A673 (cell line): Measurements from ENCODE around the gene APOL2.

Experiments used
- CTCF ChIP-seq: fragments of 300-800, 200-600 bp; sonication (generic); conservative IDR thresholded peaks from 2 replicates; pipeline ENCODE4 v1.5.1; 2017; ENCODE audit warnings: low read depth, mild to moderate bottlenecking, antibody characterized with exemption, low read length, moderate library complexity, mixed read lengths
- EZH2 ChIP-seq: fragments of 200-600 bp; sonication (generic); IDR thresholded peaks from 2 replicates; pipeline ENCODE4 v1.6.1; 2017; ENCODE audit warnings: borderline replicate concordance, low read depth, mild to moderate bottlenecking, mixed read lengths, antibody characterized with exemption, low read length; ENCODE audit not compliant: poor library complexity, severe bottlenecking

GRCh38 chr22:36218648-36219193, 20.6 kb downstream of the APOL2 start:
- no peak for TF ChIP-seq CTCF
- TF ChIP-seq EZH2, result no peak
